ENCODE measurements around the gene C4A.
"Not testable (repeated sequence)": the region's sequence is repeated elsewhere in the genome, so short reads cannot be mapped to it uniquely, and the experiment has no call there.

The C4A gene

GRCh38 chr6:31972709-31973350, 9.0 kb upstream of the C4A start:
- Histone ChIP-seq H3K9ac (ENCODE audit: low read depth, low read length) (peak overlapping the region; percentile 18), H3K4me1 (ENCODE audit: control insufficient read depth, insufficient read depth, low read length) (peaks cover 3% of the 10 kb centered on the region), H3K4me3 (ENCODE audit: low read depth, low read length) (peak overlapping the region; percentile 69), H3K9me3 (ENCODE audit: control insufficient read depth, insufficient read depth, low read length) (no peaks in the 10 kb centered on the region), H3K27me3 (ENCODE audit: control insufficient read depth, insufficient read depth, low read length) (no peaks in the 10 kb centered on the region), H3K36me3 (ENCODE audit: control insufficient read depth, insufficient read depth, low read length) (peaks cover 18% of the 10 kb centered on the region)

- H3K4me1 ChIP-seq (ENCODE audit: control insufficient read depth, insufficient read depth, low read length); H3K9ac ChIP-seq (ENCODE audit: low read depth, low read length); H3K9me3 ChIP-seq (ENCODE audit: control insufficient read depth, insufficient read depth, low read length); H3K4me3 ChIP-seq (ENCODE audit: low read depth, low read length); H3K36me3 ChIP-seq (ENCODE audit: control insufficient read depth, insufficient read depth, low read length); H3K27me3 ChIP-seq (ENCODE audit: control insufficient read depth, insufficient read depth, low read length): not testable (repeated sequence)
Measured at GRCh38 chr6:31976065-31976464, 5.8 kb upstream of the C4A start.

- no peak overlapping the region for H3K9ac ChIP-seq (ENCODE audit: low read depth, low read length)
- no peak overlapping the region for H3K4me3 ChIP-seq (ENCODE audit: low read depth, low read length)
- no peaks in the 10 kb centered on the region for H3K27me3 ChIP-seq (ENCODE audit: control insufficient read depth, insufficient read depth, low read length)
- no peaks in the 10 kb centered on the region for H3K36me3 ChIP-seq (ENCODE audit: control insufficient read depth, insufficient read depth, low read length)
- H3K4me1 ChIP-seq (ENCODE audit: control insufficient read depth, insufficient read depth, low read length): peaks cover under 1% of the 10 kb centered on the region
- H3K9me3 ChIP-seq (ENCODE audit: control insufficient read depth, insufficient read depth, low read length): no peaks in the 10 kb centered on the region
Measured at GRCh38 chr6:31977816-31978431, 3.9 kb upstream of the C4A start.

GRCh38 chr6:31978831-31979230, 3.0 kb upstream of the C4A start:
- Histone ChIP-seq H3K9ac (ENCODE audit: low read depth, low read length) (no peak overlapping the region), H3K4me3 (ENCODE audit: low read depth, low read length) (no peak overlapping the region), H3K36me3 (ENCODE audit: control insufficient read depth, insufficient read depth, low read length) (no peaks in the 10 kb centered on the region), H3K4me1 (ENCODE audit: control insufficient read depth, insufficient read depth, low read length) (no peaks in the 10 kb centered on the region), H3K9me3 (ENCODE audit: control insufficient read depth, insufficient read depth, low read length) (no peaks in the 10 kb centered on the region), H3K27me3 (ENCODE audit: control insufficient read depth, insufficient read depth, low read length) (no peaks in the 10 kb centered on the region)

- Histone ChIP-seq H3K4me3 (ENCODE audit: low read depth, low read length) (no peak overlapping the region), H3K9ac (ENCODE audit: low read depth, low read length) (no peak overlapping the region), H3K27me3 (ENCODE audit: control insufficient read depth, insufficient read depth, low read length) (no peaks in the 10 kb centered on the region), H3K9me3 (ENCODE audit: control insufficient read depth, insufficient read depth, low read length) (no peaks in the 10 kb centered on the region), H3K4me1 (ENCODE audit: control insufficient read depth, insufficient read depth, low read length) (no peaks in the 10 kb centered on the region), H3K36me3 (ENCODE audit: control insufficient read depth, insufficient read depth, low read length) (no peaks in the 10 kb centered on the region)
Measured at GRCh38 chr6:31979238-31979898, 2.5 kb upstream of the C4A start.

- not testable (repeated sequence) for H3K27me3 ChIP-seq (ENCODE audit: control insufficient read depth, insufficient read depth, low read length); H3K4me1 ChIP-seq (ENCODE audit: control insufficient read depth, insufficient read depth, low read length); H3K4me3 ChIP-seq (ENCODE audit: low read depth, low read length); H3K36me3 ChIP-seq (ENCODE audit: control insufficient read depth, insufficient read depth, low read length); H3K9ac ChIP-seq (ENCODE audit: low read depth, low read length); H3K9me3 ChIP-seq (ENCODE audit: control insufficient read depth, insufficient read depth, low read length)
Measured at GRCh38 chr6:31980195-31980876, 1.5 kb upstream of the C4A start.

GRCh38 chr6:31980998-31981397, 859 bp upstream of the C4A start:
- not testable (repeated sequence) for H3K36me3 ChIP-seq (ENCODE audit: control insufficient read depth, insufficient read depth, low read length); H3K9me3 ChIP-seq (ENCODE audit: control insufficient read depth, insufficient read depth, low read length); H3K4me1 ChIP-seq (ENCODE audit: control insufficient read depth, insufficient read depth, low read length); H3K27me3 ChIP-seq (ENCODE audit: control insufficient read depth, insufficient read depth, low read length); H3K4me3 ChIP-seq (ENCODE audit: low read depth, low read length); H3K9ac ChIP-seq (ENCODE audit: low read depth, low read length)

- not testable (repeated sequence) for H3K4me1 ChIP-seq (ENCODE audit: control insufficient read depth, insufficient read depth, low read length); H3K27me3 ChIP-seq (ENCODE audit: control insufficient read depth, insufficient read depth, low read length); H3K9ac ChIP-seq (ENCODE audit: low read depth, low read length); H3K4me3 ChIP-seq (ENCODE audit: low read depth, low read length); H3K9me3 ChIP-seq (ENCODE audit: control insufficient read depth, insufficient read depth, low read length); H3K36me3 ChIP-seq (ENCODE audit: control insufficient read depth, insufficient read depth, low read length)
Measured at GRCh38 chr6:31989363-31989762, 7.5 kb downstream of the C4A start.

GRCh38 chr6:31994421-31994820, 12.6 kb downstream of the C4A start:
- H3K9ac ChIP-seq (ENCODE audit: low read depth, low read length); H3K27me3 ChIP-seq (ENCODE audit: control insufficient read depth, insufficient read depth, low read length); H3K4me1 ChIP-seq (ENCODE audit: control insufficient read depth, insufficient read depth, low read length); H3K9me3 ChIP-seq (ENCODE audit: control insufficient read depth, insufficient read depth, low read length); H3K4me3 ChIP-seq (ENCODE audit: low read depth, low read length); H3K36me3 ChIP-seq (ENCODE audit: control insufficient read depth, insufficient read depth, low read length): not testable (repeated sequence)

- not testable (repeated sequence) for H3K4me3 ChIP-seq (ENCODE audit: low read depth, low read length); H3K9ac ChIP-seq (ENCODE audit: low read depth, low read length); H3K36me3 ChIP-seq (ENCODE audit: control insufficient read depth, insufficient read depth, low read length)
Measured at GRCh38 chr6:31996385-31996784, 14.5 kb downstream of the C4A start.

GRCh38 chr6:32002546-32003268, 20.9 kb downstream of the C4A start:
- H3K4me3 ChIP-seq (ENCODE audit: low read depth, low read length); H3K9ac ChIP-seq (ENCODE audit: low read depth, low read length); H3K36me3 ChIP-seq (ENCODE audit: control insufficient read depth, insufficient read depth, low read length); H3K9me3 ChIP-seq (ENCODE audit: control insufficient read depth, insufficient read depth, low read length); H3K4me1 ChIP-seq (ENCODE audit: control insufficient read depth, insufficient read depth, low read length); H3K27me3 ChIP-seq (ENCODE audit: control insufficient read depth, insufficient read depth, low read length): not testable (repeated sequence)

More at GRCh38 chr6:31996385-31996784, 14.5 kb downstream of the C4A start:
- H3K4me1 ChIP-seq (ENCODE audit: control insufficient read depth, insufficient read depth, low read length); H3K27me3 ChIP-seq (ENCODE audit: control insufficient read depth, insufficient read depth, low read length); H3K9me3 ChIP-seq (ENCODE audit: control insufficient read depth, insufficient read depth, low read length): not testable (repeated sequence)

Measured in iPS-15b (cell line).